Stomach smooth muscle (tissue), 2 donors: ENCODE results near the gene GGTA1.

Experiments
- H3K27ac ChIP-seq: one replicate; pipeline ENCODE4 v1.7.0; 2013; ENCODE audit warnings: mild to moderate bottlenecking, low read length, inconsistent platforms
- H3K27me3 ChIP-seq, 2 donors: one replicate each; pipeline ENCODE4 v1.7.0; 2013; ENCODE audit warnings: low read length in 2 of 2; ENCODE audit not compliant: insufficient read depth in 2 of 2, control insufficient read depth in 1 of 2
- H3K36me3 ChIP-seq, 2 donors: one replicate each; pipeline ENCODE4 v1.7.0; 2013; ENCODE audit warnings: low read length in 2 of 2; ENCODE audit not compliant: control insufficient read depth in 2 of 2, insufficient read depth in 2 of 2
- H3K4me1 ChIP-seq: one replicate; pipeline ENCODE4 v1.7.0; 2013; ENCODE audit warnings: low read length; ENCODE audit not compliant: control insufficient read depth, insufficient read depth
- H3K4me3 ChIP-seq, 2 donors: one replicate each; pipeline ENCODE4 v1.7.0; 2013; ENCODE audit warnings: low read length in 2 of 2
- H3K9ac ChIP-seq, 2 donors: one replicate each; pipeline ENCODE4 v1.7.0; 2013; ENCODE audit warnings: low read length in 2 of 2, mild to moderate bottlenecking in 1 of 2
- H3K9me3 ChIP-seq, 2 donors: one replicate each; pipeline ENCODE4 v1.7.0; 2013; ENCODE audit warnings: low read length in 2 of 2; ENCODE audit not compliant: control insufficient read depth in 2 of 2
- donor health status: healthy.
- donor health status: Pancreatic carcinoma.

GGTA1 gene

DNA sequence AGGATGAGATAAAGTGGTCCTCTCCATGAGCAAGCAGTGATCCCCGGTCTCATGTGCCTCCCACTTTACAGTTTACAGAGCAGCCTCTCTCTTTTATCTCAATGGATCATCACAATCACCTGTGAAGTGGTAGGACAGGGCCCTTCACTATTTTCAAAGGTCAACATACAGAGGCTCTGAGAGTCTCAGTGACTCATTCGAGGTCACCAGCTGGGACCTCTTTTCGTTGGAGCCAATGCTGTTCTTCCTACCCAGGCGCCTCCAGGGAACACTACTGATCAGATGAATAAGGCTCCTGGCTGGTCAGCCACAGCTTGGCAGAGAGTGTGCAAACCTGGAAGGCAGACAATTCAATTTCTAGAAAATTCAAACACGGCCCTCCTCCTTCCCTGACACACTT, 16.6 kb downstream of the GGTA1 start:
- Histone ChIP-seq H3K9ac (no peak overlapping the region), H3K27me3 (no peaks in the 10 kb centered on the region), H3K4me1 (peaks cover 52% of the 10 kb centered on the region), H3K27ac (no peak overlapping the region), H3K4me3 (no peak overlapping the region), H3K36me3 (no peaks in the 10 kb centered on the region), H3K9me3 (no peaks in the 10 kb centered on the region)

DNA sequence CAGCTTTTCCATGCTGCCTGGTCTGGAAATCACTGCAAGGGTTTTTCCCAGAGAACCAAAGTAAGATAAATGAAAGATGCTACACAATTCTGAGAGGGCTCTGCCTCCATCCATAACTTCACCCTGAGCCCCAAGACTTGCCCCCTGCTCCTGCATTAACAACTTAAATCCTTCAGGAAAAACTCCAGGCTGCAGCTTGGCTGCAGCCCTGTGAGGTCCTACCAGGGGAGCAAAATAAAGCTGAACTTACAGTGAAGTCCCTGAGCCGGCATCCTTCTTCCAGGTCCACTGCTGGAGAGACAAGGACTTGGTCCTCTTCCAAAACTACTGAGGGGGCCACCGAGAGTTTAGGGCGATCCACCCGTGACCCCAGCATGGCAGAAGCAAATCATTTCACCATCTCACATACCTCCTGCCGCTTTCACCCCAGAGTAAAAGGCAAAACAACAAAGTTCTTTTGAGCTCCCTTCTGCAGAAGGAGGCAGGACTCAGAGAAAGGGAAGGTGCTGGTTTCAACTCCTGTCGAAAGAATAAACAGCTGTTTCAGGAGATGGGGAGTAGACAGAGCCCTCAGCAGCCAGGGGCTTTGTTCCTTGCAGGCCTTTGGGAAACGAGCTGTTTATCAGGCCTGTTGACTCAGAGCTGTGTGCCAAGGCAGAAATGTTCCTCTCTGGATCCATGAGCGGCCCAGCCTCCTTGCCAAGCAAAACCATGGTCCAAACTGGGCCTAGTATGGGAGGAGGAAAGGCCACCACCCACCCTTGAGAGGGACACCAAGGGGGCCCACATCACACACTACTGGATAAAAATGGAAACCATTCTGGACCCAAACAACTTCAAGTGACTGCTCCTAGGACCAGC, 20.6 kb downstream of the GGTA1 start:
- Histone ChIP-seq H3K4me1 (peaks cover 31% of the 10 kb centered on the region), H3K9ac (no peak overlapping the region), H3K4me3 (peak overlapping the region in 1 of 2 donors; percentile 22)

DNA sequence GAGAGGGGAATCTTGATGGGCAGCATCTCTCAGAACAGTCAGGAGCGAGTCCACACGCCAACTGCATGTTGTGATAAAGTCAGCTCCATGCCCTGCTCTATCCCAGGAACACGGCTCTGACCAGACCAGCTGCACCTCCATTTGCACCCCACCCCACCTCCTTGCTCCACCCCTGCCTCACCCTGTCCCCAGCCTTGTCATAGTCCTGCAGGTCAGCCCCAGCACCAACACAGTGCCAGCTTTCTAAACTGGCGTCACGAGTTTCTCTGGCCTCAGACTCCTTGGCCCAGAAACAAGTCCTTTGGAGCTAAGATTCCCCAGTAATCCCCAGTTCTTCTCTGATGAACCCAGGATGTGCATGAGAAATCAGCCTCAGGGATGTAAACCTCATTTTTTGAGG, 23.5 kb downstream of the GGTA1 start:
- Histone ChIP-seq H3K4me1 (peaks cover 21% of the 10 kb centered on the region), H3K4me3 (no peak overlapping the region), H3K27me3 (no peaks in the 10 kb centered on the region), H3K9me3 (no peaks in the 10 kb centered on the region), H3K36me3 (no peaks in the 10 kb centered on the region), H3K27ac (no peak overlapping the region), H3K9ac (no peak overlapping the region)

More for the DNA sequence above, 20.6 kb downstream of the GGTA1 start:
- Histone ChIP-seq H3K27me3 (no peaks in the 10 kb centered on the region), H3K36me3 (no peaks in the 10 kb centered on the region), H3K27ac (no peak overlapping the region), H3K9me3 (no peaks in the 10 kb centered on the region)

DNA sequence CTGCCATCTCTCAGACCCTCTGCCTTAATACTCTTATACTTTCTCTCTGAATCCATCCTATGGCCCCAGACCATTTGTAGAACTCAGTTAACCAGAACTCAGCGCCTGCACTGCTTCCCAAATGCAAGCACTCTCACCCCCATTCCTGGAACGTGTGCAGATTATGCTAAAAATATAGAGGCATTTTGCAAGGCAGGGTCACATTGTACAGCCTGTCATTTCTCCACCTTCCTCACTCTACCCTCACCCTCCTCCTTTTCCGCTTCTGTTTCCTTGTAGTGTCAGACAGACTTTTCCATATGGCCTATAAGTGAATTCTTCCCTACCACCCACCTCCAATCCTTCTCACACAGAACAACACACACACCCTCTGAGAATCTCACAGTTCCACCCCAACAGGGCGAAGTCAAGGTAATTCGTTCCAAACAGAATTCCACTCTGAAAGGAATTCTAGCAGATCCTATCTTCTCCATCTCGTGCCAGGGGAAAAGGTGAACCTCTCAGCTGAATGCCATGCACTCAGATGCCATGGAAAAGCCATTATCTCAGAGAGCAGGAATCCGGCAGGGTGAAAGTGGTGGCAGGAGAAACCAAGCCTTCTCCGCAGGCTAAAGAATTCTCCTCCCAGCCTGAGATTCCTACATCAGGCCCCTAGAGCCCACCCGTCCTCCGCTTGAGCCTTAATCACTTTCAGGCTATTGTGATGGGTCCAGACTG, 25.3 kb downstream of the GGTA1 start:
- Histone ChIP-seq H3K4me3 (no peak overlapping the region), H3K27ac (no peak overlapping the region), H3K27me3 (no peaks in the 10 kb centered on the region), H3K4me1 (peaks cover 16% of the 10 kb centered on the region), H3K9me3 (no peaks in the 10 kb centered on the region), H3K9ac (no peak overlapping the region), H3K36me3 (no peaks in the 10 kb centered on the region)

DNA sequence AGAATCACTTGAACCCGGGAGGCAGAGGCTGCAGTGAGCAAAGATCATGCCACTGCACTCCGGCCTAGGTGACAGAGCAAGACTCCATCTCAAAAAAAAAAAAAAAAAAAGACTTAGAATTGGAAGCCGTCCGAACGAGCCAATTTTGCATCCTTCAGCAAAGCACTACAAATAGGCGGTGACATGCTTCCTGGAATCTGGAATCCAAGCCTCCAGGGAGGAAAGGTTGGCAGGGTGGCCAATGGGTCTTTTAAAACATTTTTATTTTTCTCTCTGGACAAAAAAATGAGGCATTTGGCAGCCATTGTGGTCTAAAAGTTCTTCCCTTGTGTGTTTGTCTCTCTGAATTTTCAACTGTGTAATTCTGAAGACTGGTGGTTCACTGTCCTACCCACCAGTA, 26.4 kb downstream of the GGTA1 start:
- no peak overlapping the region for H3K27ac ChIP-seq
- H3K4me1 ChIP-seq = peaks cover 4% of the 10 kb centered on the region
- H3K36me3 ChIP-seq = no peaks in the 10 kb centered on the region
- H3K9ac ChIP-seq = no peak overlapping the region
- no peaks in the 10 kb centered on the region for H3K9me3 ChIP-seq
- H3K27me3 ChIP-seq = no peaks in the 10 kb centered on the region
- H3K4me3 ChIP-seq = no peak overlapping the region

DNA sequence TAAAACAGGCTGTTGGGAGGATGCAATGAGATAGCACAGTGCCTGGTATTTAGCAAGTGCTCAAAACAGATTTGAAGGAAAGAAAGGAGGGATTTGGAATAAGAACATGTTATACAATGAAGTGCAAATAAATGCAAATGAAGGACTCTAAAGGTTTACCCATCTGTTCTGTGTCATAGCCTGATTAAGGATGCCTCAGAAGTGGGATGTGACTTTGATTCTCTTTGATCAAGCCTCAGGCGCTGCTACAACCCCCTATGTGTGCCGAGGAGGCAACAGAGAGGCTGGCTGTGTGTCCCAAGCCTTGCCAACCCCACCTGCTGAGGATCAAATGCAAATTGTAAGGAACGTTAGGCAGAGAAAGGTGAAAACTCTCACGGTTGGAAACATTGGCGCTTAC, 27.2 kb downstream of the GGTA1 start:
- Histone ChIP-seq H3K36me3 (no peaks in the 10 kb centered on the region), H3K4me3 (no peak overlapping the region), H3K9ac (no peak overlapping the region), H3K9me3 (no peaks in the 10 kb centered on the region), H3K4me1 (no peaks in the 10 kb centered on the region), H3K27me3 (no peaks in the 10 kb centered on the region), H3K27ac (no peak overlapping the region)

DNA sequence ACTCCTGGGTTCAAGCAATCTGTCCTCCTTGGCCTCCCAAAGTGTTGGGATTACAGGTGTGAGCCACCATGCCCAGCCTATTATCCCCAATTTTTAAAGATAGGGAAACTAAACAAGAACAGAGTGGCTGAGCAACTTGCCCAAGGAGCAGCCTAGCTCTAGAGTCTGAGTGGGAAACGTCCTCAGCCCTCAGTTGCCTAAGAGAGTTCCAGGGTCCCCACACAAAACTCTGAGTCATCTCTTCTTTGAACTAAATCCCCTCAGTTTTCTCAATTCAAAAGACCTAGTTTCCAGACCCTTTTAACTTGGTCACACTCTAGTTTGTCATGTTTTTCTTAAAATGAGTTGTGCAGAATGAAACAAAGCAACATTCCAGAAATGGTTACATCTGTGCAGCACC, 33.5 kb downstream of the GGTA1 start:
- Histone ChIP-seq H3K9ac (no peak overlapping the region), H3K36me3 (no peaks in the 10 kb centered on the region), H3K4me1 (peaks cover 3% of the 10 kb centered on the region), H3K27me3 (no peaks in the 10 kb centered on the region), H3K9me3 (no peaks in the 10 kb centered on the region), H3K27ac (no peak overlapping the region), H3K4me3 (no peak overlapping the region)

DNA sequence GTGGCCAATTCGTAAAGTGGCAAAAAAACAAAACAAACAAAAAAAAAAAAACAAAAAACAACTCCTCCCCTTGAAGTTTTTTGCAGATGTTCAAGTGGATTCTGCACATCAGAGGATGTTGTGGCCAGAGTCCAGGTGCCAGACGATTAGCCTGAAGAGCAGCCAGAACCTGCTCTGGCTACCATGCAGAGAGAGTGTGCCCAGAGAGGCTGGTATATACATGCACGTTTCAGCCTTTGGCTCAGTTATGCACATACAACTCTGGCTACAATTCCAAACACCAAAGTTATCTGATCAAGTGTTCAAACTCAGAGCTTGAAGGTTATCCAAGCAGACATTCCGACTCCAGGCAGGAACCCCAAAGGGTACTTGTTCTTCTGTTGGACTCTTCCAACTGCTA, 34.7 kb downstream of the GGTA1 start:
- Histone ChIP-seq H3K9me3 (no peaks in the 10 kb centered on the region), H3K9ac (no peak overlapping the region), H3K27me3 (no peaks in the 10 kb centered on the region), H3K36me3 (no peaks in the 10 kb centered on the region), H3K4me3 (no peak overlapping the region), H3K27ac (no peak overlapping the region), H3K4me1 (peaks cover 3% of the 10 kb centered on the region)

DNA sequence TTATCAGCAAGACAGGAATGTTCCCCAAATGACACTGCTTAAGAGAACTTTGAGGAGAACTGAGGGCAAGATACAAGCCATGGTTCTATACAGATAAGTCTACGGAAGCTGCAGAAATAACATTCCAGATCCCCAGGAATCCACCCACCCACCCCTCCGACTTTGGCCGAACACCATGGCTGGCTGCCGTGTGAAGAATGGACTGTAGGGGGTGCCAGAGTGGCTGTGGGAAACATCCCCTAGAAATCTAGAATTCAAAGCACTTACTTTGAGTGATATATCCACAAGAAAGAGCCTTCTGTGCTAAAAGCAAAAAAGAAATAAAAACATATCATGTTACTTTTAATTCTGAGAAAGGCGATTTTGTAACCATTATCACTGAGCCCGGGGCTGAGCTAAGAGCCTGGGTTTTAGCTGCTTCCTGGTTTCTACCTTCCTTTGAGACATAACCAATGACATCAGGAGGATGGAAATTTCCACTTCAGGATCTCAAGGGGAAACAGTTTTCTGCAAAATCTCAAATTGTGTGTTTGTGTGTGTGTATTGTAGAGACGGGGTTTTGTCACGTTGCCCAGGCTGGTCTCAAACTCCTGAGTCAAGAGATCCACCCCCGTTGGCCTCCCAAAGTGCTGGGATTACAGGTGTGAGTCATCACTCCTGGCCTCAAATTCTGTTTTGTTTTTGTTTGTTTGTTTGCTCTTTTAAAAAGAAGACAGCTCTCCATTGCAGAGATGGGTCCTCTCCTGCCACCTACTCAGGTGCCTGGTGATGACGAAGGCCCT, 36.4 kb downstream of the GGTA1 start:
- H3K27me3 ChIP-seq = no peaks in the 10 kb centered on the region
- no peaks in the 10 kb centered on the region for H3K9me3 ChIP-seq
- H3K36me3 ChIP-seq = no peaks in the 10 kb centered on the region
- no peak overlapping the region for H3K27ac ChIP-seq
- H3K4me3 ChIP-seq = no peak overlapping the region
- H3K4me1 ChIP-seq = peaks cover 3% of the 10 kb centered on the region
- no peak overlapping the region for H3K9ac ChIP-seq

DNA sequence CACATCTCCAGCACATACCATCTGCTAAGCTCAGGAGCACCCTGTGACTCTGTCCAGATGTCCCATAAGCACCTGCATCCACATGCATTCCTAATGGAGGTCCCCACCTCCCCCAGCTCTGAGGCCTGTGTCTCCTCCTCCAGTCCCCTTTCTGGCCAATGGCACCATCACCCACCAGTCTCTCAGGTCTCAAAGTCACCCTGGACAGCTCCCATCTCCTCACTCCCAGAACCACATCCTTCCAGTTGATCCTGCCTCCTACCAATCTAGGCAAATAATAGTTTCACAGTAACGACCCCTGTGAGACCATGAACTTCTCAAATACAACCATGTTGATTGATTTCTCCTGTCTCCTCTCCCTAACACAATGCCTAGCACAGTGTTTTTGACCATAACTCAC, 40.1 kb downstream of the GGTA1 start:
- no peak overlapping the region for H3K4me3 ChIP-seq

More for the DNA sequence above, 40.1 kb downstream of the GGTA1 start:
- Histone ChIP-seq H3K9ac (no peak overlapping the region), H3K27me3 (no peaks in the 10 kb centered on the region), H3K36me3 (no peaks in the 10 kb centered on the region), H3K4me1 (peaks cover 3% of the 10 kb centered on the region), H3K9me3 (no peaks in the 10 kb centered on the region), H3K27ac (no peak overlapping the region)
